Mucosa of rectum (tissue), 2 donors: ENCODE results near the gene KRT84.

Experiments
- H3K27ac ChIP-seq, 2 donors: one replicate each; pipeline ENCODE4 v1.7.0; 2013; ENCODE audit warnings: inconsistent platforms in 2 of 2, low read depth in 2 of 2, low read length in 2 of 2
- H3K27me3 ChIP-seq, 2 donors: one replicate each; pipeline ENCODE4 v1.7.0; 2013; ENCODE audit warnings: low read length in 2 of 2; ENCODE audit not compliant: control insufficient read depth in 2 of 2, insufficient read depth in 2 of 2
- H3K36me3 ChIP-seq, 2 donors: one replicate each; pipeline ENCODE4 v1.7.0; 2013; ENCODE audit warnings: low read length in 2 of 2; ENCODE audit not compliant: control insufficient read depth in 2 of 2, insufficient read depth in 2 of 2
- H3K4me1 ChIP-seq, 2 donors: one replicate each; pipeline ENCODE4 v1.7.0; 2013; ENCODE audit warnings: low read length in 2 of 2, mild to moderate bottlenecking in 1 of 2; ENCODE audit not compliant: control insufficient read depth in 2 of 2, insufficient read depth in 2 of 2
- H3K4me3 ChIP-seq, 2 donors: one replicate each; pipeline ENCODE4 v1.7.0; 2013; ENCODE audit warnings: low read length in 2 of 2
- H3K9ac ChIP-seq, 2 donors: one replicate each; pipeline ENCODE4 v1.7.0; 2013; ENCODE audit warnings: low read length in 2 of 2, low read depth in 1 of 2, mild to moderate bottlenecking in 1 of 2
- H3K9me3 ChIP-seq, 2 donors: one replicate each; pipeline ENCODE4 v1.7.0; 2013; ENCODE audit warnings: low read length in 2 of 2; ENCODE audit not compliant: control insufficient read depth in 2 of 2
- donor health status: healthy.
- donor health status: Normal muscosa, but diverticular disease.

Gene KRT84

GRCh38 chr12:52389313-52390207, 4.1 kb upstream of the KRT84 start:
- no peaks in the 10 kb centered on the region for H3K9me3 ChIP-seq
- H3K4me3 ChIP-seq, result no peak overlapping the region
- no peak overlapping the region for H3K9ac ChIP-seq
- H3K36me3 ChIP-seq, result no peaks in the 10 kb centered on the region
- H3K27ac ChIP-seq, result no peak overlapping the region
- peaks cover 0 to 7% of the 10 kb centered on the region in 2 donors for H3K27me3 ChIP-seq
- no peaks in the 10 kb centered on the region for H3K4me1 ChIP-seq

- Histone ChIP-seq H3K4me3 (no peak overlapping the region), H3K9ac (no peak overlapping the region), H3K9me3 (no peaks in the 10 kb centered on the region), H3K27ac (no peak overlapping the region), H3K27me3 (peaks cover 0 to 7% of the 10 kb centered on the region in 2 donors), H3K4me1 (no peaks in the 10 kb centered on the region), H3K36me3 (no peaks in the 10 kb centered on the region)
Observed at GRCh38 chr12:52387859-52388258, 2.4 kb upstream of the KRT84 start.

- H3K36me3 ChIP-seq, result no peaks in the 10 kb centered on the region
- H3K4me1 ChIP-seq, result no peaks in the 10 kb centered on the region
- no peaks in the 10 kb centered on the region for H3K9me3 ChIP-seq
- no peak overlapping the region for H3K4me3 ChIP-seq
- no peak overlapping the region for H3K9ac ChIP-seq
- no peak overlapping the region for H3K27ac ChIP-seq
- peaks cover 0 to 1% of the 10 kb centered on the region in 2 donors for H3K27me3 ChIP-seq
Observed at GRCh38 chr12:52383331-52383730, 2.1 kb downstream of the KRT84 start.

- Histone ChIP-seq H3K27me3 (no peaks in the 10 kb centered on the region), H3K4me1 (no peaks in the 10 kb centered on the region), H3K27ac (no peak overlapping the region), H3K36me3 (no peaks in the 10 kb centered on the region), H3K9ac (no peak overlapping the region), H3K9me3 (no peaks in the 10 kb centered on the region), H3K4me3 (no peak overlapping the region)
Observed at GRCh38 chr12:52382854-52383253, 2.6 kb downstream of the KRT84 start.

- Histone ChIP-seq H3K4me3 (no peak overlapping the region), H3K9me3 (no peaks in the 10 kb centered on the region), H3K27me3 (no peaks in the 10 kb centered on the region), H3K4me1 (no peaks in the 10 kb centered on the region), H3K9ac (no peak overlapping the region), H3K36me3 (no peaks in the 10 kb centered on the region), H3K27ac (no peak overlapping the region)
Observed at GRCh38 chr12:52381206-52381605, 4.2 kb downstream of the KRT84 start.

GRCh38 chr12:52380271-52380694, 5.2 kb downstream of the KRT84 start:
- Histone ChIP-seq H3K9ac (no peak overlapping the region), H3K36me3 (no peaks in the 10 kb centered on the region), H3K27me3 (no peaks in the 10 kb centered on the region), H3K4me3 (no peak overlapping the region), H3K9me3 (no peaks in the 10 kb centered on the region), H3K4me1 (no peaks in the 10 kb centered on the region), H3K27ac (no peak overlapping the region)

GRCh38 chr12:52379536-52379935, 5.9 kb downstream of the KRT84 start:
- Histone ChIP-seq H3K36me3 (no peaks in the 10 kb centered on the region), H3K9me3 (no peaks in the 10 kb centered on the region), H3K4me3 (no peak overlapping the region), H3K4me1 (no peaks in the 10 kb centered on the region), H3K9ac (no peak overlapping the region), H3K27ac (no peak overlapping the region), H3K27me3 (no peaks in the 10 kb centered on the region)

- Histone ChIP-seq H3K36me3 (no peaks in the 10 kb centered on the region), H3K9ac (no peak overlapping the region), H3K27me3 (no peaks in the 10 kb centered on the region), H3K9me3 (no peaks in the 10 kb centered on the region), H3K27ac (no peak overlapping the region), H3K4me1 (no peaks in the 10 kb centered on the region), H3K4me3 (no peak overlapping the region)
Observed at GRCh38 chr12:52378091-52378490, 7.4 kb downstream of the KRT84 start.

GRCh38 chr12:52377266-52377665, 8.2 kb downstream of the KRT84 start:
- no peaks in the 10 kb centered on the region for H3K9me3 ChIP-seq
- no peaks in the 10 kb centered on the region for H3K36me3 ChIP-seq
- H3K27me3 ChIP-seq, result no peaks in the 10 kb centered on the region
- H3K27ac ChIP-seq, result no peak overlapping the region
- H3K4me3 ChIP-seq, result no peak overlapping the region
- H3K4me1 ChIP-seq, result no peaks in the 10 kb centered on the region
- no peak overlapping the region for H3K9ac ChIP-seq

GRCh38 chr12:52372216-52373154, 13.0 kb downstream of the KRT84 start:
- Histone ChIP-seq H3K9me3 (no peaks in the 10 kb centered on the region), H3K27me3 (peaks cover 2 to 4% of the 10 kb centered on the region in 2 donors), H3K27ac (no peak overlapping the region), H3K9ac (no peak overlapping the region), H3K36me3 (no peaks in the 10 kb centered on the region), H3K4me3 (no peak overlapping the region), H3K4me1 (no peaks in the 10 kb centered on the region)
